CD4-positive, alpha-beta T cell (primary cell): ENCODE data around the gene SMC6. TPM values are rescaled to one million over a fixed set of nuclear protein-coding genes. Genes with fewer than 3 reads are reported as not detected.

Experiments used
- ATAC-seq: fragments of 200-7000 bp; cut with Tn5 transposase; one replicate; pipeline ENCODE4 v1.10.0; 2022; ENCODE audit warnings: mild to moderate bottlenecking; ENCODE audit not compliant: poor library complexity
- CTCF ChIA-PET: fragments of 350-600 bp; sonication (Branson Sonifier 250); formaldehyde crosslinking; loops from one replicate; lab custom pipeline; 2021; ENCODE audit warnings: antibody characterized with exemption, inconsistent platforms; lab: Charles Lee
- POLR2A ChIA-PET: fragments of 350-600 bp; sonication (Branson Sonifier 250); formaldehyde crosslinking; loops from one replicate; lab custom pipeline; 2021; ENCODE audit warnings: antibody characterized with exemption, inconsistent platforms; lab: Charles Lee
- DNase-seq, 14 experiments: peaks; one replicate each; pipeline ENCODE4 v3.0.0-alpha.2; 2013 to 2020; ENCODE audit warnings: mixed read lengths in 2 of 14
- H3K27ac ChIP-seq, 2 donors: one replicate each; pipeline versions ENCODE4 v1.5.1 to v1.7.0; 2013; ENCODE audit warnings: low read length in 2 of 2, low read depth in 1 of 2, mild to moderate bottlenecking in 1 of 2
- H3K27me3 ChIP-seq, 2 experiments: 1 replicate in 1 of 2; 2 replicates in 1 of 2; pipeline versions ENCODE4 v1.6.1 to v1.7.0; 2013; ENCODE audit warnings: low read length in 2 of 2, control low read depth in 1 of 2, mild to moderate bottlenecking in 1 of 2, moderate library complexity in 1 of 2; ENCODE audit not compliant: insufficient read depth in 2 of 2, control insufficient read depth in 1 of 2
- H3K36me3 ChIP-seq: one replicate; pipeline ENCODE4 v1.6.1; 2013; ENCODE audit warnings: low read length, control low read depth; ENCODE audit not compliant: insufficient read depth
- H3K4me1 ChIP-seq: one replicate; pipeline ENCODE4 v1.6.1; 2013; ENCODE audit warnings: low read length, control low read depth; ENCODE audit not compliant: insufficient read depth
- H3K4me3 ChIP-seq: one replicate; pipeline ENCODE4 v1.5.1; 2013; ENCODE audit warnings: mild to moderate bottlenecking, low read length, moderate library complexity
- H3K9me3 ChIP-seq, 2 experiments: 1 replicate in 1 of 2; 2 replicates in 1 of 2; pipeline versions ENCODE4 v1.6.1 to v1.7.0; 2013; ENCODE audit warnings: low read length in 2 of 2, mild to moderate bottlenecking in 2 of 2, control low read depth in 1 of 2, moderate library complexity in 1 of 2; ENCODE audit not compliant: control insufficient read depth in 1 of 2, insufficient read depth in 1 of 2
- H3K27ac Mint-ChIP-seq: one replicate; pipeline ENCODE4 v1.8.0; 2020; ENCODE audit warnings: mixed read lengths
- H3K27me3 Mint-ChIP-seq: one replicate; pipeline ENCODE4 v1.8.0; 2021; ENCODE audit warnings: mixed read lengths
- H3K36me3 Mint-ChIP-seq: one replicate; pipeline ENCODE4 v1.8.0; 2021; ENCODE audit warnings: low read depth, mixed read lengths
- H3K4me1 Mint-ChIP-seq: one replicate; pipeline ENCODE4 v1.8.0; 2021; ENCODE audit warnings: low read depth, mixed read lengths
- H3K4me3 Mint-ChIP-seq: one replicate; pipeline ENCODE4 v1.8.0; 2020; ENCODE audit warnings: mild to moderate bottlenecking, mixed read lengths
- H3K9me3 Mint-ChIP-seq: one replicate; pipeline ENCODE4 v1.8.0; 2020; ENCODE audit warnings: mixed read lengths
- intact Hi-C, 2 experiments: fragments of 100-400 bp; cut with DNase I in 1 of 2; cut with micrococcal nuclease in 1 of 2; formaldehyde crosslinking; loops; one replicate each; pipeline versions ENCODE4 v1.15.1 to v1.9.0; 2023 to 2025; cut with DNase I, micrococcal nuclease
- total RNA-seq, 174 experiments: library from RNA in 2 of 174; stranded (reverse) in 2 of 174; gene quantifications; one replicate each; pipeline ENCODE4 v1.2.3 and lab custom pipeline; 2021 to 2026
- TF ChIP-seq, protein P1 (sequence below): fragments of 200-600 bp; IDR thresholded peaks from one replicate; pipeline ENCODE4 v1.8.0; 2022; ENCODE audit warnings: antibody characterized with exemption, mild to moderate bottlenecking

SMC6 gene
- total RNA-seq, 2 experiments from 2014 or later, result 7.1 to 7.8 TPM

GRCh38 chr2:17617516-17617915 lies 136.1 kb downstream of the SMC6 start:
- H3K9me3 ChIP-seq, result no peaks in the 10 kb centered on the region
- intact Hi-C loops, result no loop called here
- H3K27me3 Mint-ChIP-seq, result peaks cover 14% of the 10 kb centered on the region
- H3K4me3 ChIP-seq, result no peak overlapping the region
- DNase-seq (no peak), ATAC-seq (no peak)
- no peak overlapping the region for H3K27ac Mint-ChIP-seq
- H3K27me3 ChIP-seq, result no peaks in the 10 kb centered on the region
- TF ChIP-seq, protein P1, sequence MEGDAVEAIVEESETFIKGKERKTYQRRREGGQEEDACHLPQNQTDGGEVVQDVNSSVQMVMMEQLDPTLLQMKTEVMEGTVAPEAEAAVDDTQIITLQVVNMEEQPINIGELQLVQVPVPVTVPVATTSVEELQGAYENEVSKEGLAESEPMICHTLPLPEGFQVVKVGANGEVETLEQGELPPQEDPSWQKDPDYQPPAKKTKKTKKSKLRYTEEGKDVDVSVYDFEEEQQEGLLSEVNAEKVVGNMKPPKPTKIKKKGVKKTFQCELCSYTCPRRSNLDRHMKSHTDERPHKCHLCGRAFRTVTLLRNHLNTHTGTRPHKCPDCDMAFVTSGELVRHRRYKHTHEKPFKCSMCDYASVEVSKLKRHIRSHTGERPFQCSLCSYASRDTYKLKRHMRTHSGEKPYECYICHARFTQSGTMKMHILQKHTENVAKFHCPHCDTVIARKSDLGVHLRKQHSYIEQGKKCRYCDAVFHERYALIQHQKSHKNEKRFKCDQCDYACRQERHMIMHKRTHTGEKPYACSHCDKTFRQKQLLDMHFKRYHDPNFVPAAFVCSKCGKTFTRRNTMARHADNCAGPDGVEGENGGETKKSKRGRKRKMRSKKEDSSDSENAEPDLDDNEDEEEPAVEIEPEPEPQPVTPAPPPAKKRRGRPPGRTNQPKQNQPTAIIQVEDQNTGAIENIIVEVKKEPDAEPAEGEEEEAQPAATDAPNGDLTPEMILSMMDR, result no peak
- H3K4me1 Mint-ChIP-seq, result no peaks in the 10 kb centered on the region
- H3K4me1 ChIP-seq, result no peaks in the 10 kb centered on the region
- ChIA-PET CTCF (no interaction called here), POLR2A (no interaction called here)
- no peaks in the 10 kb centered on the region for H3K9me3 Mint-ChIP-seq
- H3K36me3 ChIP-seq, result no peaks in the 10 kb centered on the region
- no peaks in the 10 kb centered on the region for H3K36me3 Mint-ChIP-seq
- no peak overlapping the region for H3K4me3 Mint-ChIP-seq
- no peak overlapping the region for H3K27ac ChIP-seq

GRCh38 chr2:17616405-17616804 lies 137.2 kb downstream of the SMC6 start:
- intact Hi-C loops, result no loop called here

GRCh38 chr2:17615728-17616351 lies 137.8 kb downstream of the SMC6 start:
- no peak for ATAC-seq

More at GRCh38 chr2:17616405-17616804, 137.2 kb downstream of the SMC6 start:
- no peaks in the 10 kb centered on the region for H3K4me1 ChIP-seq
- no peak overlapping the region for H3K27ac ChIP-seq
- H3K4me1 Mint-ChIP-seq, result no peaks in the 10 kb centered on the region
- TF ChIP-seq, protein P1, result no peak
- DNase-seq, result no peak
- ATAC-seq, result no peak
- H3K9me3 Mint-ChIP-seq, result no peaks in the 10 kb centered on the region
- H3K36me3 ChIP-seq, result no peaks in the 10 kb centered on the region
- no peak overlapping the region for H3K27ac Mint-ChIP-seq
- peaks cover 19% of the 10 kb centered on the region for H3K27me3 Mint-ChIP-seq
- no peak overlapping the region for H3K4me3 ChIP-seq
- ChIA-PET CTCF (no interaction called here), POLR2A (no interaction called here)
- no peaks in the 10 kb centered on the region for H3K27me3 ChIP-seq
- H3K9me3 ChIP-seq, result no peaks in the 10 kb centered on the region
- no peaks in the 10 kb centered on the region for H3K36me3 Mint-ChIP-seq
- no peak overlapping the region for H3K4me3 Mint-ChIP-seq

More at GRCh38 chr2:17615728-17616351, 137.8 kb downstream of the SMC6 start:
- Histone ChIP-seq H3K9me3 (no peaks in the 10 kb centered on the region), H3K27me3 (no peaks in the 10 kb centered on the region), H3K4me3 (no peak overlapping the region), H3K4me1 (no peaks in the 10 kb centered on the region), H3K36me3 (no peaks in the 10 kb centered on the region), H3K27ac (no peak overlapping the region)
- TF ChIP-seq, protein P1, result no peak
- peaks cover 22% of the 10 kb centered on the region for H3K27me3 Mint-ChIP-seq
- H3K27ac Mint-ChIP-seq, result no peak overlapping the region
- intact Hi-C loops, result no loop called here
- H3K4me1 Mint-ChIP-seq, result no peaks in the 10 kb centered on the region
- no peaks in the 10 kb centered on the region for H3K9me3 Mint-ChIP-seq
- H3K36me3 Mint-ChIP-seq, result no peaks in the 10 kb centered on the region
- no peak overlapping the region for H3K4me3 Mint-ChIP-seq
- no peak for DNase-seq
- ChIA-PET POLR2A (no interaction called here), CTCF (no interaction called here)
